Vagina (tissue), 2 donors: ENCODE data around the gene DBNDD1.

Source experiments
- CTCF ChIP-seq, 3 experiments: fragments of 450-650 bp in 2 of 3; fragments of 200-600 bp in 1 of 3; sonication (generic) in 1 of 3; IDR thresholded peaks; one replicate each; pipeline ENCODE4 v1.5.1; 2017 to 2019; ENCODE audit warnings: antibody characterized with exemption in 3 of 3, mild to moderate bottlenecking in 2 of 3, moderate library complexity in 2 of 3
- POLR2A ChIP-seq, 2 donors: fragments of 450-650 bp; IDR thresholded peaks; one replicate each; pipeline ENCODE4 v1.6.1; 2017; ENCODE audit warnings: antibody characterized with exemption in 2 of 2, mild to moderate bottlenecking in 2 of 2, moderate library complexity in 2 of 2
- POLR2AphosphoS5 ChIP-seq, 2 donors: sonication (generic); formaldehyde crosslinking; IDR thresholded peaks; one replicate each; pipeline ENCODE4 v1.9.0; 2017; ENCODE audit warnings: antibody characterized with exemption in 2 of 2, mild to moderate bottlenecking in 2 of 2, low read depth in 1 of 2; ENCODE audit not compliant: insufficient read depth in 1 of 2

GRCh38 chr16:89993377-89993776, 25.9 kb downstream of the DBNDD1 start:
- TF ChIP-seq POLR2AphosphoS5 (IDR thresholded peaks at IDR 0.05; ENCODE audit: insufficient read depth in 1 of 2, low read depth in 1 of 2) (no peak), CTCF (IDR thresholded peaks at IDR 0.05) (no peak), POLR2A (IDR thresholded peaks at IDR 0.05) (no peak)
